HG02870 (cell line): ENCODE data around the gene MDM2.
"Not testable (repeated sequence)": the region's sequence is repeated elsewhere in the genome, so short reads cannot be mapped to it uniquely, and the experiment has no call there.

ENCODE experiments used
- ATAC-seq: cut with Tn5 transposase; IDR thresholded peaks from one replicate; pipeline ENCODE4 v1.9.1; 2021; ENCODE audit warnings: mild to moderate bottlenecking, moderate library complexity; ENCODE audit not compliant: unreplicated experiment

MDM2 gene

GRCh38 chr12:68824597-68825250, 16.7 kb downstream of the MDM2 start:
- no peak for ATAC-seq

GRCh38 chr12:68825569-68826217, 17.7 kb downstream of the MDM2 start:
- no peak for ATAC-seq

GRCh38 chr12:68827895-68828671, 20.1 kb downstream of the MDM2 start:
- no peak for ATAC-seq

- ATAC-seq, result no peak
Observed at GRCh38 chr12:68828672-68829068, 20.7 kb downstream of the MDM2 start.

- ATAC-seq, result no peak
Observed at GRCh38 chr12:68831272-68831671, 23.3 kb downstream of the MDM2 start.

- no peak for ATAC-seq
Observed at GRCh38 chr12:68831751-68832503, 23.9 kb downstream of the MDM2 start.

- no peak for ATAC-seq
Observed at GRCh38 chr12:68832504-68832867, 24.5 kb downstream of the MDM2 start.

- no peak for ATAC-seq
Observed at GRCh38 chr12:68833508-68833907, 25.5 kb downstream of the MDM2 start.

GRCh38 chr12:68835333-68835908, 27.4 kb downstream of the MDM2 start:
- no peak for ATAC-seq

- no peak for ATAC-seq
Observed at GRCh38 chr12:68837215-68837614, 29.2 kb downstream of the MDM2 start.

GRCh38 chr12:68838046-68838886, 30.3 kb downstream of the MDM2 start:
- ATAC-seq, result no peak

GRCh38 chr12:68839183-68840147, 31.5 kb downstream of the MDM2 start:
- no peak for ATAC-seq

- not testable (repeated sequence) for ATAC-seq
Observed at GRCh38 chr12:68841175-68841574, 33.2 kb downstream of the MDM2 start.

- ATAC-seq, result no peak
Observed at GRCh38 chr12:68841717-68842116, 33.7 kb downstream of the MDM2 start.

- no peak for ATAC-seq
Observed at GRCh38 chr12:68842123-68842522, 34.1 kb downstream of the MDM2 start.

GRCh38 chr12:68842784-68843567, 35.0 kb downstream of the MDM2 start:
- no peak for ATAC-seq

GRCh38 chr12:68844318-68844745, 36.4 kb downstream of the MDM2 start:
- ATAC-seq, result no peak
